Lung microvascular endothelial cell (primary cell): ENCODE measurements around the gene CDKAL1. TPM values are rescaled to one million over a fixed set of nuclear protein-coding genes. Genes with fewer than 3 reads are reported as not detected.

Experiments used
- DNase-seq, 2 donors: peaks; one replicate each; pipeline versions ENCODE4 v3.0.0 to v3.0.0-alpha.2; 2010; ENCODE audit warnings: low read depth in 2 of 2
- total RNA-seq: library from RNA; depleted of rRNA; stranded (reverse); fragments of >200 nt; gene quantifications from 2 replicates; pipeline ENCODE4 v1.2.1, GENCODE V29; 2014

The CDKAL1 gene
- total RNA-seq, 1 donor from 2014 or later: 17.5 TPM

- peak; percentile 22 to 48 for DNase-seq
These were observed 339.4 kb downstream of the CDKAL1 start for GRCh38 chr6:20873425-20874190.

GRCh38 chr6:20875369-20875963 is 341.2 kb downstream of the CDKAL1 start:
- DNase-seq: peak; percentile 69 to 73

- DNase-seq: peak; percentile 1 to 65
These were observed 341.8 kb downstream of the CDKAL1 start for GRCh38 chr6:20876036-20876435.

DNA sequence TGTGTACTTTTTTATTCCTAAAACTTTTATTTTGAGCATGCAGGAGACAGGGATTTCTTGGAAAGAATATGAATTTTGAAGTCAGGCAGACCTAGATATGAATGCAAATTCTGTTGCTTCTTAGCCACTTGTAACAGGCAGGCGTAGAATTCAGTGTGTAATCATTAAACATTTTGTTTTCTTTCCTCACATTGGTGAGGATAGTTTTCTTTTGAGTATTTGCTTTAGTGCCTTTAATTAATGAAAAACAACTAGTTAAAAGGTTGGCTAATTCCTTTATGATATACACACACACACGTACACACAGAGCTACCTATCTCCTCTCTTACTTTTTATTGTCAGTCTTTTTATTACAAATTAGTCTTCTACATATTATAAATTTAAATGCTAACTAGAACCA is 342.3 kb downstream of the CDKAL1 start:
- DNase-seq: no peak

GRCh38 chr6:20877008-20877937 is 343.0 kb downstream of the CDKAL1 start:
- peak; percentile 59 to 97 for DNase-seq

GRCh38 chr6:20879121-20879520 is 344.9 kb downstream of the CDKAL1 start:
- DNase-seq: no peak

DNA sequence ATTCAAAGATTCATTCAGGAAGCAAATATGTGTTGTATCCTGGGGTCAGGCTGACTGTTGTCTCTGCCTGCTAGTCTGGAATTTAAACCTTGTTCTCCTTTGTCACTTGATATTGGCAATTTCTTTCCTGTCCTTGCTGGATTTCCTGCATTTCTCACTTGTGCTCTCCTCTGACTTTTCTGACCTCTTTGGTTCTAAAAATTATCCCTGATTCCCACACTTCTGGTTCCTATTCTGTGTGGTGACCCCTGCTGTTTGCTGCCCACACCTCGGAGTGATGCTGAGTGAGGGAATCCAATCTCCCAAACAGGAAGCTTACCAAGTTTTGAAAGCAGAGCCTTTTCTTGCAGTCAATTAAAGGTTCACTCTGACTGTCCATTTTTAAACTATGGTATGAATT is 345.3 kb downstream of the CDKAL1 start:
- peak; percentile 65 to 78 for DNase-seq

DNA sequence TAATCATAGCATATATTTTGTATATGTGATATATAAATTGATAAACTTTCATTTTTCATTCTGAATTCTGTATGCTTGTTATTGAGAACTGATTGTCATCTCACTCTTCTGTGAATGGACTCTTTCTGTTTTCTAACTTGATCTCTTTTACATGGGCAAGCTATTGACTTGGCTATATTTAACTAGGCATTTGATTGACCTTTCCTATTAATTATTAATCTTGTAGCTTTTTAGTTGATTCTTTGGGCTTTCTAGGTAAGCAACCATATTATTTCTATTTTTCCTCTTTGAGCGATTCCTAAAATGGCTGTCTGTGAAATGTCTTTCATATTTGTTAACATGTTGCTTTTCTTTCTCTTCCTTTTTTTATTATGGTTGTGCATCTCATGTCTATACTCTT is 347.1 kb downstream of the CDKAL1 start:
- no peak for DNase-seq

DNA sequence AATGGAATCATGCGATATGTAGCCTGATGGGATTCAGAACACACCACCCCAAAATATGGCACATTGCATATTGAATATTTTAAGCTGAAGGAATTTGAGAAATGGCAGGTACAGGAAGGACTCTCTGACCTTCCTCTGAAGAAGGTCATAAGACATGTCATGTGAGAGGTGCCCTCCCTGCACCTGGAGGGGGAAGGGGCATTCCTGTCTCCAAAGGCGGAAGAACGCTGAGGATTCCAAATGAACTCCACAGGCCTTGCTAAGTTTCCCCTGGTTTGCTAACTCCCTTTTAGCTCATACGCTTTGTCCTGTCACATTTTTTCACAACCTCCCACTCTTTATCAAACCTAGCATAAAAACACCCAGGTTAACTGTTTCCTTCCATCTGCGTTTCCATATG is 347.8 kb downstream of the CDKAL1 start:
- DNase-seq: no peak

GRCh38 chr6:20885076-20885475 is 350.8 kb downstream of the CDKAL1 start:
- DNase-seq: no peak

GRCh38 chr6:20891161-20891560 is 356.9 kb downstream of the CDKAL1 start:
- DNase-seq: no peak

- DNase-seq: no peak
These were observed 358.1 kb downstream of the CDKAL1 start for GRCh38 chr6:20892365-20892764.

DNA sequence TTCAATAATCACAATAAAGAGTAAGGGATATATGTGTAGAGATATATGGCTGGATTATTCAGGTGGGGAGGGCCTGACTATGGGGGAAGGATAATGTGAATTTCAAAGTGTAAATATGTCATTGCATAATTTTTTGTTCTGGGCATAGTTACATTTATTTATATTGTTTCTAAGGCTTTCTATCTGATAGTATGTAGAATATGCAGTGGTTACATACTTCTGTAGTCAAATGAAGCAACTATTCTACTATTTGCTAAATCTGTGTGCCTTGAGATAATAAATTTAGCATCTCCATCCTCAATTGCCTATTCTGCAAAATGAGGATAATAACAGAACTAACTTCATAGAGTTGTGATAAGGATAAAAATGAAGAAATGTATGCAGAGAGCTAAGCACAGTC is 359.2 kb downstream of the CDKAL1 start:
- DNase-seq: no peak

- no peak for DNase-seq
These were observed 366.3 kb downstream of the CDKAL1 start for GRCh38 chr6:20900389-20901160.

DNA sequence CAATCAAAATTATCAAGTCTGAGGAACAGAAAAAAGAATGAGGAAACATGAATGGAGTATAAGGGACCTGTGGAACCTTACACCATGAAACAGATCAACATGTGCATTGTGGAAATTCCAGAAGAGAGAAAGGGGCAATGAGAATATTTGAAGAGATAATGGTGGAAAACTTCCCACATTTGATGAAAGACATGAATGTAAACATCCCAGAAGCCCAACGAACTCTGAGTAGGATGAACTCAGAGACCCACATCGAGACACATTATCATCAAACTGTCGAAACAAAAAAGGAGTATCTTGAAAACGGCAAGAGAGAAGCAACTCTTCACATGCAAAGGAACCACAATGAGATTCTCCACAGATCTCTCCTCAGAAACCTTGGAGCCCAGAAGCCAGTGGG is 371.1 kb downstream of the CDKAL1 start:
- DNase-seq: no peak

GRCh38 chr6:20906945-20907344 is 372.7 kb downstream of the CDKAL1 start:
- no peak for DNase-seq

DNA sequence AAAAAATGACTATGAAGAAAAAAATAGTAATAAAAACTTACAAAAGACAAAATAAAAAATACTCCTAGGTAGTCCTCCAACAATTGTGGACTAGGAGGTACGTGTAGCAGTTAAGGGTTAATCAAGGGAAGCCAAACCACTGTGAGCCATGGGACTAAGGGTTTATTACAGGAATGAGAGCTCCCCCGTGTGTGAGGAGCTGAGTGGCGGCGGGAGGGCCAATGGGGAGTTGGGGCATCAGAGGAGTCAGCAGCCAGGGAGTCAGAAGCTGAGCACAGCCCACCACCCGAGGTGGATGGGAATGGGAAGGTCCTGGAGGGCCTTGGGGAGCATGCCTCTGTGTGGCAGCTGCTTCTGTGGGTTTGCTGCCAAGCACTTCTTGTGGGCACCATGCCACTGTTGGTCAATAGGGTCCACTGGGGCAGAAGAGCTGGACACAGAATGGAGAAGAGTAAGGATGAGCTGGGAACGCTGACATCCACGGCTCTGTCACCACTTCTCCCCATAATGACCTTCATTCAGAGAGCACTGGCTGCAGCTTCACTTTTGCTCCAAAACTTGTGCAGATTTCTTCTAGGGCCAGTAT is 373.3 kb downstream of the CDKAL1 start:
- DNase-seq: no peak

- DNase-seq: no peak
These were observed 375.4 kb downstream of the CDKAL1 start for GRCh38 chr6:20909621-20910020.

DNA sequence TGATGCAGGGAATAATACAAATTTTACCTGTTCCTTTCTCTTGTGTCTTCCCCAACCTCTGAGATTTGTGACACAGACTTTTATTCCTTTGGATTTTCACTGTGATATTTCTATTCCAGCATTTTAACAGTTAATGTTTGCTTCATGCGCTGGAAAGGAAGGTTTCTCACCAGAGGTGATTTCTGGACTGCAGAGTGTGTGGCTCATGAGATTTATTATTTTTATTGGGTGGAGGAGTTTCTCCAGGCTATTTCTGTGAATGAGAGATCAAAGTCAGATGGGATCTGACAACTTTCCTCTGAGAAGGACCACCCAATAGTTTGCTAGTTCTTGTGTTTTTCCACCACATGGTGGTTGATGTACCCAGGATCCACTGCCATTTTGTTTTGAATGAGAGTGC is 377.5 kb downstream of the CDKAL1 start:
- no peak for DNase-seq

GRCh38 chr6:20915156-20915555 is 380.9 kb downstream of the CDKAL1 start:
- DNase-seq: no peak

- DNase-seq: no peak
These were observed 381.4 kb downstream of the CDKAL1 start for GRCh38 chr6:20915626-20916025.
